Right cardiac atrium (tissue), 5 donors: ENCODE results near the gene KRT31. TPM values are rescaled to one million over a fixed set of nuclear protein-coding genes. Genes with fewer than 3 reads are reported as not detected.
"Not testable (repeated sequence)": the region's sequence is repeated elsewhere in the genome, so short reads cannot be mapped to it uniquely, and the experiment has no call there.

Experiments used
- ATAC-seq, 2 donors: fragments of 200-7000 bp; cut with Tn5 transposase; one replicate each; pipeline versions ENCODE4 v1.8.0 to v1.9.1; 2020; ENCODE audit warnings: moderate library complexity in 2 of 2, mild to moderate bottlenecking in 1 of 2
- DNase-seq, 3 donors: peaks; one replicate each; pipeline ENCODE4 v3.0.0-alpha.2; 2020
- H3K27ac ChIP-seq: one replicate; pipeline ENCODE4 v1.5.1; 2013; ENCODE audit warnings: mild to moderate bottlenecking, low read length, control low read depth, moderate library complexity
- H3K27me3 ChIP-seq: one replicate; pipeline ENCODE4 v1.6.1; 2013; ENCODE audit not compliant: control insufficient read depth, insufficient read depth
- H3K4me1 ChIP-seq: one replicate; pipeline ENCODE4 v1.6.1; 2013; ENCODE audit warnings: low read length; ENCODE audit not compliant: control insufficient read depth, insufficient read depth
- H3K4me3 ChIP-seq: one replicate; pipeline ENCODE4 v1.5.1; 2013; ENCODE audit warnings: low read length, control low read depth
- H3K9me3 ChIP-seq: one replicate; pipeline ENCODE4 v1.6.1; 2013; ENCODE audit warnings: low read length; ENCODE audit not compliant: control insufficient read depth
- WGBS: extraction: QIAGEN DNeasy Blood & Tissue Kit; methylation state at CpG from one replicate; pipeline ENCODE4 v1.1.7; 2013; 5-methylcytosine and 5-hydroxymethylcytosine counted together
- intact Hi-C, 4 donors: fragments of 100-400 bp; cut with DNase I; formaldehyde crosslinking; loops; one replicate each; pipeline versions ENCODE4 v1.11.0 to v1.14.0; 2022 to 2023
- polyA plus RNA-seq: library from polyadenylated mRNA; stranded (reverse); fragments of 200-250 nt; gene quantifications from one replicate; pipeline ENCODE4 v1.2.3, GENCODE V29; 2013
- total RNA-seq, 4 donors: library from RNA; stranded (reverse); fragmentation: NEBNext Ultra II Directional; extraction: Animal tissue kit (Norgen Biotek cat#: 25700); gene quantifications; one replicate each; pipeline ENCODE4 v1.2.1, GENCODE V29; 2021
- donor health status: healthy with polysubstance abuse.
- donor health status: DM: no; HTN: yes; CAD: no.
- donor health status: DM: no; HTN: no; CAD: no.
- donor health status: DM: no; HTN: yes; CAD: no; lungs with severe emphysema.
- donor health status: DM: yes; HTN: yes; CAD: no.

KRT31 gene
- total and polyA plus RNA-seq, 5 donors: not detected

- 76% methylated on average over 4 of the region's 4 CpGs for WGBS
- no peaks in the 10 kb centered on the region for H3K4me1 ChIP-seq
- no peak for DNase-seq
These were observed 6.1 kb upstream of the KRT31 start for GRCh38 chr17:41403404-41404023.

DNA sequence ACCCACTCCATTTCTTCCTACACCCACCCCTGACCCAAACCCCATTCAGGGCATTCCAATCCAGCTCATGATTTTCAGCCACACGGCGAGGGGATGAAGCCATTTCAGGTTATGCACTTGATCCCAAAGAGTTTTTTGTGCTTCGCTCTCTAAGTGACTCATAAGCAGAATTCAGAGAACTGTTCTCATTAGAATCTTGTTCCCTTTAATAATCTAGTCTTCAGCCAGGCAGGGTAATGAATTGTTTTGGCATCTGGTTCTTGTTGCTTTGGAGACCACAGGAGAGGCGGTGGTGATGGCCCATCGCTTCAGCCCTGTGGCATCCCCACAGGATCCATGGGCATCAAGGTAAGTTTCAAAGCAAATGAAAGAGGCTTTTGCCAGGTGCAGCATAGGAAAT is 4.8 kb upstream of the KRT31 start:
- ATAC-seq (no peak), DNase-seq (no peak)
- no peaks in the 10 kb centered on the region for H3K9me3 ChIP-seq
- H3K4me3 ChIP-seq: no peak overlapping the region
- H3K27ac ChIP-seq: no peak overlapping the region
- H3K4me1 ChIP-seq: no peaks in the 10 kb centered on the region
- WGBS: 90% methylated on average over 5 of the region's 5 CpGs
- intact Hi-C loops: no loop called here
- H3K27me3 ChIP-seq: no peaks in the 10 kb centered on the region

More at GRCh38 chr17:41403404-41404023, 6.1 kb upstream of the KRT31 start:
- Histone ChIP-seq H3K27ac (no peak overlapping the region), H3K9me3 (no peaks in the 10 kb centered on the region), H3K27me3 (no peaks in the 10 kb centered on the region), H3K4me3 (no peak overlapping the region)
- ATAC-seq: no peak
- intact Hi-C loops: no loop called here

DNA sequence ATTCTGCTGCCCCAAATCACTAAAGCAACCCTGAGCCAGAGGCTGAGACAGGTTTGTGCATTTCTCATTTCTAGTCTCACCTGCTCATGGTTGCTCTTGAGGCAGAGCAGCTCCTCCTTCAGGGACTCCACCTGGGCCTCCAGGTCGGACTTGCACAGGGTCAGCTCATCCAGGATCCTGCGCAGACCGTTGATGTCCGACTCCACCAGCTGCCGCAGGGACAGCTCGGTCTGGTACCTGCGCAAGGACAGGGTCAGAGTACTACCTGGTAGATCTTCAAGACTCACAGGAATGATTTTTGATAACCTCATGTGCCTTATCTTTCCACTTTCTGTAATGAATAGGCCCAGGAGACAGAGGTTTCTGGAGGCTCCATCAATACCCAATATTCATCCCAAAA is 1.1 kb downstream of the KRT31 start:
- ATAC-seq (no peak), DNase-seq (no peak)
- intact Hi-C loops: no loop called here

GRCh38 chr17:41395611-41396010 is 1.8 kb downstream of the KRT31 start:
- no peak for DNase-seq
- intact Hi-C loops: no loop called here
- Histone ChIP-seq H3K27me3 (no peaks in the 10 kb centered on the region), H3K27ac (no peak overlapping the region), H3K4me1 (peaks cover 9% of the 10 kb centered on the region), H3K9me3 (no peaks in the 10 kb centered on the region), H3K4me3 (no peak overlapping the region)
- 92% methylated on average over 1 of the region's 1 CpG for WGBS
- no peak for ATAC-seq

More for the DNA sequence above, 1.1 kb downstream of the KRT31 start:
- no peaks in the 10 kb centered on the region for H3K9me3 ChIP-seq
- peaks cover 9% of the 10 kb centered on the region for H3K4me1 ChIP-seq
- no peak overlapping the region for H3K27ac ChIP-seq
- no peaks in the 10 kb centered on the region for H3K27me3 ChIP-seq
- H3K4me3 ChIP-seq: no peak overlapping the region
- WGBS: 94% methylated on average over 7 of the region's 7 CpGs

- H3K27me3 ChIP-seq, ATAC-seq, H3K27ac ChIP-seq, H3K9me3 ChIP-seq, intact Hi-C loops, H3K4me3 ChIP-seq, H3K4me1 ChIP-seq, DNase-seq: not testable (repeated sequence)
- 91% methylated on average over 12 of the region's 12 CpGs for WGBS
These were observed 2.4 kb downstream of the KRT31 start for GRCh38 chr17:41395044-41395443.

- Histone ChIP-seq H3K4me1 (peaks cover 9% of the 10 kb centered on the region), H3K4me3 (no peak overlapping the region), H3K9me3 (no peaks in the 10 kb centered on the region), H3K27me3 (no peaks in the 10 kb centered on the region), H3K27ac (no peak overlapping the region)
- intact Hi-C loops: no loop called here
- no peak for ATAC-seq
- no peak for DNase-seq
- 79% methylated on average over 10 of the region's 10 CpGs for WGBS
These were observed 3.0 kb downstream of the KRT31 start for GRCh38 chr17:41394254-41394996.

DNA sequence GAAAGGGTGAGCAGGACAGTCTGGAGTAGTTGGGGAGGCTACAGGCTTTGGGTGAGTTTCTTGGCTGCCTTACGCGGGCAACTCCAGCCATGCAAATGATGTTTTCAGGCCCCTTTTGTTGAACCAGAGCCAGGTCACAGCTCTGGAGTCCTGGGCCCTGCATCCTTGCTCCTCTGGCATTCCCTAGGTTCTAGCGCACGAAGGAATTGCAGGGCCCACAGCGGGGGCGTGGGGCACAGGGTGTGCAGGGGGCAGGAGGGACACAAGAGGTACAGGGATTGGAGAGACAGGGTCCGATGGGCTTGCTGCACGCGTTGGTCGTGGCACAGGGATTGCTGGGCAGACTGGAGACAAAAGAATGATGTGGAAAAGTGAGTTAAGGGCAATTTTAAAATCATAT is 3.6 kb downstream of the KRT31 start:
- intact Hi-C loops: no loop called here
- 81% methylated on average over 10 of the region's 10 CpGs for WGBS
- DNase-seq (no peak), ATAC-seq (no peak)
- no peak overlapping the region for H3K4me3 ChIP-seq
- peaks cover 9% of the 10 kb centered on the region for H3K4me1 ChIP-seq
- no peaks in the 10 kb centered on the region for H3K9me3 ChIP-seq
- H3K27me3 ChIP-seq: no peaks in the 10 kb centered on the region
- H3K27ac ChIP-seq: no peak overlapping the region

GRCh38 chr17:41393294-41393693 is 4.1 kb downstream of the KRT31 start:
- WGBS: 25% methylated on average over 5 of the region's 5 CpGs
- peaks cover 9% of the 10 kb centered on the region for H3K4me1 ChIP-seq
- DNase-seq: peak in 2 of 3 donors; percentile 55 to 65
- ATAC-seq: peak; percentile 81 to 91
- intact Hi-C loops: no loop called here
- H3K4me3 ChIP-seq: no peak overlapping the region
- no peaks in the 10 kb centered on the region for H3K27me3 ChIP-seq
- no peak overlapping the region for H3K27ac ChIP-seq
- H3K9me3 ChIP-seq: no peaks in the 10 kb centered on the region

GRCh38 chr17:41392278-41392677 is 5.1 kb downstream of the KRT31 start:
- DNase-seq (no peak), ATAC-seq (no peak)
- H3K27me3 ChIP-seq: no peaks in the 10 kb centered on the region
- peaks cover 3% of the 10 kb centered on the region for H3K9me3 ChIP-seq
- H3K4me3 ChIP-seq: no peak overlapping the region
- no peak overlapping the region for H3K27ac ChIP-seq
- H3K4me1 ChIP-seq: peaks cover 9% of the 10 kb centered on the region
- 96% methylated on average over 1 of the region's 1 CpG for WGBS
- intact Hi-C loops: no loop called here

GRCh38 chr17:41391535-41391934 is 5.9 kb downstream of the KRT31 start:
- Histone ChIP-seq H3K4me3 (no peak overlapping the region), H3K4me1 (peaks cover 9% of the 10 kb centered on the region), H3K9me3 (peaks cover 3% of the 10 kb centered on the region), H3K27me3 (no peaks in the 10 kb centered on the region), H3K27ac (no peak overlapping the region)
- DNase-seq (no peak), ATAC-seq (no peak)
- intact Hi-C loops: no loop called here
- 62% methylated on average over 2 of the region's 2 CpGs for WGBS

- peaks cover 3% of the 10 kb centered on the region for H3K9me3 ChIP-seq
- no peaks in the 10 kb centered on the region for H3K27me3 ChIP-seq
- intact Hi-C loops: no loop called here
- H3K27ac ChIP-seq: no peak overlapping the region
- H3K4me3 ChIP-seq: no peak overlapping the region
- ATAC-seq: no peak
- peaks cover 9% of the 10 kb centered on the region for H3K4me1 ChIP-seq
- DNase-seq: no peak
- 56% methylated on average over 7 of the region's 7 CpGs for WGBS
These were observed 6.9 kb downstream of the KRT31 start for GRCh38 chr17:41390411-41390938.
